Ovary (tissue), 3 donors: ENCODE data around the gene AGPAT4.

Experiments
- EP300 ChIP-seq: sonication (generic); formaldehyde crosslinking; IDR thresholded peaks from one replicate; pipeline ENCODE4 v1.6.1; 2017; ENCODE audit warnings: antibody characterized with exemption
- POLR2A ChIP-seq: fragments of 450-650 bp; IDR thresholded peaks from one replicate; pipeline ENCODE4 v1.6.1; 2017; ENCODE audit warnings: antibody characterized with exemption, mild to moderate bottlenecking, moderate library complexity
- TF ChIP-seq, protein P1 (sequence below), 3 donors: fragments of 450-650 bp in 2 of 3; fragments of 200-600 bp in 1 of 3; IDR thresholded peaks; one replicate each; pipeline versions ENCODE4 v1.5.1 to v1.8.0; 2016 to 2022; ENCODE audit warnings: antibody characterized with exemption in 3 of 3, mild to moderate bottlenecking in 1 of 3
- donor health status: DM: no; HTN: no; CAD: no.

DNA sequence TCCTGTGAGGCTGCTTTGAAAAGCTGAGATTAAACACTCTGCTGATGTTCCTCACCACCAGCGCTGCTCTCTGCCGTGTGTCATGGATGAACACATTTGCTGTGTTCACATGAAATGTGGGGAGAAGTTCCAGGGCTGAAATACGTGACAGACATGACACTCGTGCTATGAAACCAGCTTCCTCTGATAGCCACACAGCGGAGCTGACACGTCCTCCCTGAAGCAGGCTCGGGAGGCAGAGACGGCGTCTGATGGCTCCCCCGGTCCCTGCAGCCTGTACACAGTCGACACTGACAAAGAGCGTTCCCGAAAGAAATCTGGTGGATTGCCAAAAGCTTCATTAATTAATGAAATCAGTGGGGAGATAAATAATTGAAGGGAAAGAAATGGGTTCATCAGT, 17.5 kb downstream of the AGPAT4 start:
- TF ChIP-seq EP300: no peak
- TF ChIP-seq, protein P1, sequence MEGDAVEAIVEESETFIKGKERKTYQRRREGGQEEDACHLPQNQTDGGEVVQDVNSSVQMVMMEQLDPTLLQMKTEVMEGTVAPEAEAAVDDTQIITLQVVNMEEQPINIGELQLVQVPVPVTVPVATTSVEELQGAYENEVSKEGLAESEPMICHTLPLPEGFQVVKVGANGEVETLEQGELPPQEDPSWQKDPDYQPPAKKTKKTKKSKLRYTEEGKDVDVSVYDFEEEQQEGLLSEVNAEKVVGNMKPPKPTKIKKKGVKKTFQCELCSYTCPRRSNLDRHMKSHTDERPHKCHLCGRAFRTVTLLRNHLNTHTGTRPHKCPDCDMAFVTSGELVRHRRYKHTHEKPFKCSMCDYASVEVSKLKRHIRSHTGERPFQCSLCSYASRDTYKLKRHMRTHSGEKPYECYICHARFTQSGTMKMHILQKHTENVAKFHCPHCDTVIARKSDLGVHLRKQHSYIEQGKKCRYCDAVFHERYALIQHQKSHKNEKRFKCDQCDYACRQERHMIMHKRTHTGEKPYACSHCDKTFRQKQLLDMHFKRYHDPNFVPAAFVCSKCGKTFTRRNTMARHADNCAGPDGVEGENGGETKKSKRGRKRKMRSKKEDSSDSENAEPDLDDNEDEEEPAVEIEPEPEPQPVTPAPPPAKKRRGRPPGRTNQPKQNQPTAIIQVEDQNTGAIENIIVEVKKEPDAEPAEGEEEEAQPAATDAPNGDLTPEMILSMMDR (IDR thresholded peaks at IDR 0.05): no peak
- no peak for TF ChIP-seq POLR2A
